Epithelial cell of esophagus (primary cell): ENCODE data around the gene TMIGD1.

Experiments used
- DNase-seq: peaks from one replicate; pipeline ENCODE4 v3.0.0; 2010; ENCODE audit warnings: low read depth
- H3K4me3 ChIP-seq: 2 replicates; pipeline ENCODE4 v1.5.1; 2011; ENCODE audit warnings: mild to moderate bottlenecking, low read length, control low read depth
- TF ChIP-seq, protein P1 (sequence below): IDR thresholded peaks from 2 replicates; pipeline ENCODE4 v1.5.1; 2011; ENCODE audit warnings: low read depth, mild to moderate bottlenecking, low read length, control low read depth, inconsistent platforms; ENCODE audit not compliant: insufficient read depth; ENCODE audit errors: missing control alignments

TMIGD1 gene, protein sequence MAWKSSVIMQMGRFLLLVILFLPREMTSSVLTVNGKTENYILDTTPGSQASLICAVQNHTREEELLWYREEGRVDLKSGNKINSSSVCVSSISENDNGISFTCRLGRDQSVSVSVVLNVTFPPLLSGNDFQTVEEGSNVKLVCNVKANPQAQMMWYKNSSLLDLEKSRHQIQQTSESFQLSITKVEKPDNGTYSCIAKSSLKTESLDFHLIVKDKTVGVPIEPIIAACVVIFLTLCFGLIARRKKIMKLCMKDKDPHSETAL

DNA sequence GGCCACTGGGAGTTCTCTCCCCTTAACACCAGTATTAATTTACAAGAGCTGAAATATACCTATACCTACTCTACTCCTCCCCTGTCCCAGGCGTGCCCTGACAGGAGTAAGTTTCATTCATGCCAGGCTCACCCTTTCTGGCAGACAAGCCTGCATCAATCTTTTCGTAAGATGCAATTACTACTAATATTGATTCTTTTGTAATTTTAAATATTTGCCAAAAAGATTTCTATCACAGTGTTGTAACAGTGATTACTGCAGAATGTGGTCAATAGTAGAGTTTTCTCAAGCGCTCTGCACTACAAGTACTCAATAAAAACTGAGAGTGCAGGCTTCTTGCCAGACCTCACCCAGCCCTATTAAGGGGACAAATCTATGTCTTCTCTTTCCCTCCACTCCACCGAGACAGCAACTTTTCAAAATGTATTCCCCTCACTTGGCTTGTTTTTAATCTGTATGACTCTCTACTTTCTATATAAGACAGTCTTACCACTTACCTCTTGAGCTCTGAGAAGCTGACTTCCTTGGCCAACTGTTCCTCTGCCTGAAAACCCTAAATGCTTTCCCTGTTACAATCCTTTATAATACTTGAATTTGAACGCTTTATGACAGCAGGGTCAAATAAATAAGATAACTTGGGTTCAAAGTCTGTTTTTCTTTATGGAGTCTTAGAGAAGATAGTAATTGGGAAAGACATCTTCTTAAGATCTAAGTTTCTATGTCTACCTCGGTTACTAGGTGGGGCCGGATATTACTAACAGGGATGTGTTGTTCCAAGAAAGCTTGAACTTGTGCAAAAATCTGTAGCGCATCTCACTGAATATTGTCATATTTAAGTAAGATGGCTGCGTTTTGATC is at the start of gene TMIGD1:
TMIGD1 (minus strand) TSS at position 555 of the 858 bp plus-strand sequence. CDS start 1,924 bp downstream, outside the sequence.
- peak; percentile 80 for DNase-seq
- TF ChIP-seq, protein P1, sequence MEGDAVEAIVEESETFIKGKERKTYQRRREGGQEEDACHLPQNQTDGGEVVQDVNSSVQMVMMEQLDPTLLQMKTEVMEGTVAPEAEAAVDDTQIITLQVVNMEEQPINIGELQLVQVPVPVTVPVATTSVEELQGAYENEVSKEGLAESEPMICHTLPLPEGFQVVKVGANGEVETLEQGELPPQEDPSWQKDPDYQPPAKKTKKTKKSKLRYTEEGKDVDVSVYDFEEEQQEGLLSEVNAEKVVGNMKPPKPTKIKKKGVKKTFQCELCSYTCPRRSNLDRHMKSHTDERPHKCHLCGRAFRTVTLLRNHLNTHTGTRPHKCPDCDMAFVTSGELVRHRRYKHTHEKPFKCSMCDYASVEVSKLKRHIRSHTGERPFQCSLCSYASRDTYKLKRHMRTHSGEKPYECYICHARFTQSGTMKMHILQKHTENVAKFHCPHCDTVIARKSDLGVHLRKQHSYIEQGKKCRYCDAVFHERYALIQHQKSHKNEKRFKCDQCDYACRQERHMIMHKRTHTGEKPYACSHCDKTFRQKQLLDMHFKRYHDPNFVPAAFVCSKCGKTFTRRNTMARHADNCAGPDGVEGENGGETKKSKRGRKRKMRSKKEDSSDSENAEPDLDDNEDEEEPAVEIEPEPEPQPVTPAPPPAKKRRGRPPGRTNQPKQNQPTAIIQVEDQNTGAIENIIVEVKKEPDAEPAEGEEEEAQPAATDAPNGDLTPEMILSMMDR, result no peak
- no peak within 1 kb of the TSS for H3K4me3 ChIP-seq

DNA sequence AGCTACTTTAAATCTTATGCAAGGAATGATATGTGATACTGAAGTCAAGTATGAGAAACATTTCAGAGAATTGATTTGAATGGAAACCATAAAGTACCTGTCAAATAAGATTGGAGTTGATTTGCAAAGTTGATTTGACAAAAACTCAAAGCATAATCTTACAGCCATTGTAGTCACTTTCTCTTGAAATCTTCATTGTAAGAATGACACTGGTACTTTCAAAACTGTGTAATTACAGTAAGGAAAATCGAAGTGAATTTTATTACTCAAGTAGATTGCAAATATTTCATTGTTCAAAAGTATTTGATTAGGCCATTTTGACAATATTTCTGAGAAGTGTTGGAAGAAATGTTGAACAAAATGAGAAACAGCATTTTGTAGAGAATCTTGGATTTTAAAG is 48.5 kb upstream of the TMIGD1 start:
- DNase-seq, result no peak
- TF ChIP-seq, protein P1, result no peak
- no peak overlapping the region for H3K4me3 ChIP-seq

DNA sequence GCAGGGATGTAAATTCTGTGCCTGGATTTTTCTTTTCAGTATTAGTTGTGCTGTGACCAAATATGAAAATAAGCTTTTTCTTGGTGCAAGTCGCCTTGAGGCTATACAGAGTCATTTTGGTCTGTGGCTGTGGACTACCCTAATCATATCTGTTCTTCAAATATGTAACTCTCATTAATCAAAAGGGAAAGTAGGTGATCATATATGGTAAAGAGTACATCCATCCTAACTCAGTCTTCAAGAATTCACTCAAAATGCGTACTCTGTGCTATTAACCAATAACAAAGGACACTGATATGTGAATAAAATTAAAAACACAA is 47.4 kb upstream of the TMIGD1 start:
- no peak for DNase-seq
- peak overlapping the region; percentile 75 for H3K4me3 ChIP-seq
- TF ChIP-seq, protein P1, result no peak

DNA sequence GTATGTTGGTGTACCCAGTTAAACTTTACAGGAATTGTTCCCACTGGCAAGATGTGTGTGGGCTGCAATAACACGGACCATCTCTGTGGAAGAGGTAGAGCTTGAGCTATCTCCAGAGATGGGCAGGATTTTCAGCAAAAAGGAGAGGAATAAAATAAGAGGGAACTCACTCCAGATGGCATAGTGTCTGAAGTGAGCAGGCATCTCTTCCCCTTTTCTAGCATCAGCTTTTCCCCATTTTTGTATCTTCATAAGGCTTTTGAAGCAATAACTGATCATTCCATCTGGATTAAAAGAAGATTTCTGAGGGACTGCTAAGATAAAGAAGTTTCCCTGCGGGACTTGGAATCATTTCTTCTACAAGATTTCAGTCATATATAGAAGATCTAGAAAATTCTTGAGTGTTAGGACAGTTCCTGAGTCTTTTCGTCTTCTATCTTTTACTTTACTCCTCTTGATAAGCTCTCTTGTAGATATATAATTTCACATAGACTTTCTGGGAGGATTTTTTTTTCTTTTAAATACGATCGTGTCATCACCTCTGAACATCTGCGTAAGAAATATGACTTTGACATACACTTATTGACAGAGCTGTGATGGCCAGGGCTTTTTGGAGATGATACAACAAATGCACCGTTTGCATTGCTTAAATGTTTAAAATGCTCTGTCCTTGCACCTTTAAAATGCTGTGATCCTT is 46.9 kb upstream of the TMIGD1 start:
- TF ChIP-seq, protein P1, result no peak
- DNase-seq, result no peak
- peak overlapping the region; percentile 75 for H3K4me3 ChIP-seq

DNA sequence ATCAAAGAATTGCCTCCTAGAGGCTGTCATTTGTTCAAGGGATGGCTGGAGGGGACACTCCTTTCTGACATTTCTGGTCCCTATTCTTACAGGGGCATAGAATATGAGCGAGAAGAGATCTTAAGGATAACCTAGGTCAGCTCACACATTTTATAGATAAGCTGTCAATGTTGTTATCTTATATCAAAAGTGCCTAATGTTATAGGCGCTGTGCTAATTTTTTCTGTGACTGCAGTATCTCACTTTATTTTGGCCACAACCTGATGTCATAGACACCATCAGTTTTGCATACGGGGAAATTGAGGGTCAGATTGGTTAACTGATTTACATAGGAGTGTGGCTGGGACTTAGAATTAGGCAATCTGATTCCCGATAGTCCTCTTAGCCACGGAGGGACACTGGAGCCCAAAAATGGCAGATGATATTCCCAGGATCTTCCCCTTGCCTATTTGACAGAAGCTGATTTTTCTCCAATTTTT is 46.1 kb upstream of the TMIGD1 start:
- H3K4me3 ChIP-seq, result peak overlapping the region; percentile 75
- TF ChIP-seq, protein P1, result no peak
- DNase-seq, result peak; percentile 23

DNA sequence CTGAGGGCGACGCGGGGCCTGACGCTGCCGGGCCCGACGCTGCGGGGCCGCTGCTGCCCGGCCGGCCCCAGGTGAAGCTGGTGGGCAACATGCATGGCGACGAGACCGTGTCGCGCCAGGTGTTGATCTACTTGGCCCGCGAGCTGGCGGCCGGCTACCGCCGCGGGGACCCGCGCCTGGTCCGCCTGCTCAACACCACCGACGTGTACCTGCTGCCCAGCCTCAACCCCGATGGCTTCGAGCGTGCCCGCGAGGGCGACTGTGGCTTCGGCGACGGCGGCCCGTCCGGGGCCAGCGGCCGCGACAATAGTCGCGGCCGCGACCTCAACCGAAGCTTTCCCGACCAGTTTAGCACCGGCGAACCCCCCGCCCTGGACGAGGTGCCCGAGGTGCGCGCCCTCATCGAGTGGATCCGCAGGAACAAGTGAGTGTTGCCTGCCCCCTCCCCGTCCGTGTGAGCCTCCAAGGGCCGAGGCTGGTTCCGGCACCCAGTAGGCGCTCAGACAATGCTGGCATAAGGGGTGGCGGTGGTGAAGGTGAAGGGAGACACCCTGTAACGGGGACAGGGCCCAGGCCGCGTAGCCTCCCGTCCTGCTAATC is 45.5 kb upstream of the TMIGD1 start:
- DNase-seq, result peak; percentile 11
- TF ChIP-seq, protein P1, result no peak
- H3K4me3 ChIP-seq, result peak overlapping the region; percentile 75
